HepG2 (cell line): Measurements from ENCODE around the gene PPP1R9A.
A peak's percentile ranks its signal among the peaks of the same experiment; 100 is the strongest.

Experiments used
- CTCF ChIP-seq: sonication (generic); formaldehyde crosslinking; IDR thresholded peaks from 2 replicates; pipeline ENCODE4 v1.5.0; 2020; ENCODE audit warnings: mild to moderate bottlenecking, missing genetic modification reagents, moderate library complexity
- FOXJ3 ChIP-seq: sonication (generic); formaldehyde crosslinking; IDR thresholded peaks from 2 replicates; pipeline ENCODE4 v1.4.0; 2020; ENCODE audit warnings: missing genetic modification reagents, mild to moderate bottlenecking, borderline replicate concordance
- ZSCAN30 ChIP-seq: sonication (generic); formaldehyde crosslinking; IDR thresholded peaks from 2 replicates; pipeline ENCODE4 v1.5.0; 2020; ENCODE audit warnings: mild to moderate bottlenecking, missing genetic modification reagents

DNA sequence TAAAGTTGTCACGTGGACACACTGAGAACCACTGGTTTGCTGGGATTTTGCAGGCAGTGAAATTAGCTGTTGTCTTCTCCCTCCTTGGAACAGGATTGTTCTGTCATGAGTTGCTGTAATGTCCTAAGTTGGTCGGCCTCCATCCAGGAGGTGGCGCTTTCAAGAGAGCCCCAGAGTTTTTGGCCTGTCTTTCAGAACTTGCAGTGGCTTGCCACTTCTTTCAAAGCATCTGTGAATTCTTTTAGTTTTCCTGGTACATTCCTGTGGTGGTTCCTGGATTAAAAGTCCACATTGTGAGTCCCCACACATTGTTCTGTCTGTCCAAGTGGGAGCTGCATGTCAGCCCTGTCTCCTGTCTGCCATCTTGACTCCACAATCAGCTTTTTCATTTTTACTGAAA lies 283.1 kb downstream of the PPP1R9A start:
- TF ChIP-seq CTCF, result peak; percentile 34; the same call in 1 of the 2 replicates
- no peak for TF ChIP-seq ZSCAN30 (CRISPR knock-in tag)
- TF ChIP-seq FOXJ3, result no peak
